Measurements from ENCODE around the gene MCHR1. TPM values are rescaled to one million over a fixed set of nuclear protein-coding genes. Genes with fewer than 3 reads are reported as not detected.

Gene MCHR1
- total RNA-seq, 1 experiment from 2014 or later = not detected

GRCh38 chr22:40720538-40721256 is 41.4 kb downstream of the MCHR1 start:
- POLR2A ChIA-PET (ENCODE audit: low non-redundant PET) = no interaction called here

DNA sequence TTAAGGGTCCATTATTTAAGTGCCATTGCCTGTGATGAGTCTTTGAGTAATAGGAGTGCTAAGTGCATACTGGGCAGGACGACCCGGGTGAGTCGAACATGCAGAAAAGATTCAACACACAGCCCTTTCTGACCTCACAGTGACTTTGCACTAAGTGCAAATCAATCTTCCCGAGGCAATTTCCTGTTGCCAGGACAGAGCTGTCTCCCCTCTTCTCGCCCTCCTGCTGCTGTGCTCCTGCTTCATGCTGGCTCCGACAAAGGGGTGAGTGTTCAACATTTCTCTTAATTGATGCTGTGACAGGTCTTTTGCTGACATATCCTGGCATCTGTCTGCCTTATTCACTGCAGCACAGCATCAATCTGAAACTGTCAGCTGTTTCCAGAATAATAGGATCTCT is 42.0 kb downstream of the MCHR1 start:
- no TSS peak for BruUV-seq (replicated peaks)
- peak; percentile 97 for DNase-seq (ENCODE audit: low spot score)
- Histone ChIP-seq H3K27me3 (replicated peaks; ENCODE audit: insufficient read depth, low read depth, low read length, poor library complexity) (no peaks in the 10 kb centered on the region), H3K36me3 (ENCODE audit: insufficient read depth, low read length, poor library complexity, severe bottlenecking) (no peaks in the 10 kb centered on the region), H3K9me3 (ENCODE audit: low read depth, low read length, poor library complexity, severe bottlenecking) (no peaks in the 10 kb centered on the region), H3K4me1 (ENCODE audit: insufficient read depth, low read length, poor library complexity, severe bottlenecking) (peaks cover 12% of the 10 kb centered on the region), H3K27ac (ENCODE audit: low read depth, low read length, poor library complexity, severe bottlenecking) (peak overlapping the region; percentile 72), H3K4me3 (ENCODE audit: low read depth, low read length, poor library complexity, severe bottlenecking) (no peak overlapping the region)
- TF ChIP-seq EZH2 (IDR thresholded peaks at IDR 0.05; ENCODE audit: borderline replicate concordance, low read depth, low read length, poor library complexity, severe bottlenecking) = no peak
- TF ChIP-seq, protein P1, sequence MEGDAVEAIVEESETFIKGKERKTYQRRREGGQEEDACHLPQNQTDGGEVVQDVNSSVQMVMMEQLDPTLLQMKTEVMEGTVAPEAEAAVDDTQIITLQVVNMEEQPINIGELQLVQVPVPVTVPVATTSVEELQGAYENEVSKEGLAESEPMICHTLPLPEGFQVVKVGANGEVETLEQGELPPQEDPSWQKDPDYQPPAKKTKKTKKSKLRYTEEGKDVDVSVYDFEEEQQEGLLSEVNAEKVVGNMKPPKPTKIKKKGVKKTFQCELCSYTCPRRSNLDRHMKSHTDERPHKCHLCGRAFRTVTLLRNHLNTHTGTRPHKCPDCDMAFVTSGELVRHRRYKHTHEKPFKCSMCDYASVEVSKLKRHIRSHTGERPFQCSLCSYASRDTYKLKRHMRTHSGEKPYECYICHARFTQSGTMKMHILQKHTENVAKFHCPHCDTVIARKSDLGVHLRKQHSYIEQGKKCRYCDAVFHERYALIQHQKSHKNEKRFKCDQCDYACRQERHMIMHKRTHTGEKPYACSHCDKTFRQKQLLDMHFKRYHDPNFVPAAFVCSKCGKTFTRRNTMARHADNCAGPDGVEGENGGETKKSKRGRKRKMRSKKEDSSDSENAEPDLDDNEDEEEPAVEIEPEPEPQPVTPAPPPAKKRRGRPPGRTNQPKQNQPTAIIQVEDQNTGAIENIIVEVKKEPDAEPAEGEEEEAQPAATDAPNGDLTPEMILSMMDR (conservative IDR thresholded peaks at IDR 0.05; ENCODE audit: low read depth, low read length) = no peak
- ChIA-PET CTCF (interaction anchor here (1.4 kb wide), 1 partner anchor 38 kb away, joined by 8 read pairs; no protein-coding TSS in a partner anchor), POLR2A (ENCODE audit: low non-redundant PET) (no interaction called here)
- intact Hi-C loops (cut with micrococcal nuclease; ENCODE audit: unreplicated experiment) = no loop called here

More at GRCh38 chr22:40720538-40721256, 41.4 kb downstream of the MCHR1 start:
- BruUV-seq (replicated peaks) = no TSS peak
- H3K4me1 ChIP-seq (ENCODE audit: insufficient read depth, low read length, poor library complexity, severe bottlenecking) = peaks cover 12% of the 10 kb centered on the region
- CTCF ChIA-PET = interaction anchor here (1.4 kb wide), 1 partner anchor 38 kb away, joined by 8 read pairs; no protein-coding TSS in a partner anchor
- DNase-seq (ENCODE audit: low spot score) = no peak
- no peak for TF ChIP-seq EZH2 (IDR thresholded peaks at IDR 0.05; ENCODE audit: borderline replicate concordance, low read depth, low read length, poor library complexity, severe bottlenecking)
- TF ChIP-seq, protein P1 (conservative IDR thresholded peaks at IDR 0.05; ENCODE audit: low read depth, low read length) = no peak
- no peaks in the 10 kb centered on the region for H3K27me3 ChIP-seq (replicated peaks; ENCODE audit: insufficient read depth, low read depth, low read length, poor library complexity)
- intact Hi-C loops (cut with micrococcal nuclease; ENCODE audit: unreplicated experiment) = no loop called here
- H3K36me3 ChIP-seq (ENCODE audit: insufficient read depth, low read length, poor library complexity, severe bottlenecking) = no peaks in the 10 kb centered on the region
- H3K4me3 ChIP-seq (ENCODE audit: low read depth, low read length, poor library complexity, severe bottlenecking) = no peak overlapping the region
- H3K9me3 ChIP-seq (ENCODE audit: low read depth, low read length, poor library complexity, severe bottlenecking) = no peaks in the 10 kb centered on the region
- peak overlapping the region; percentile 72 for H3K27ac ChIP-seq (ENCODE audit: low read depth, low read length, poor library complexity, severe bottlenecking)

- POLR2A ChIA-PET (ENCODE audit: low non-redundant PET) = no interaction called here
- intact Hi-C loops (cut with micrococcal nuclease; ENCODE audit: unreplicated experiment) = no loop called here
- Histone ChIP-seq H3K9me3 (ENCODE audit: low read depth, low read length, poor library complexity, severe bottlenecking) (no peaks in the 10 kb centered on the region), H3K27ac (ENCODE audit: low read depth, low read length, poor library complexity, severe bottlenecking) (no peak overlapping the region), H3K36me3 (ENCODE audit: insufficient read depth, low read length, poor library complexity, severe bottlenecking) (no peaks in the 10 kb centered on the region), H3K4me3 (ENCODE audit: low read depth, low read length, poor library complexity, severe bottlenecking) (no peak overlapping the region), H3K4me1 (ENCODE audit: insufficient read depth, low read length, poor library complexity, severe bottlenecking) (peaks cover 31% of the 10 kb centered on the region), H3K27me3 (replicated peaks; ENCODE audit: insufficient read depth, low read depth, low read length, poor library complexity) (no peaks in the 10 kb centered on the region)
- CTCF ChIA-PET = no interaction called here
- DNase-seq (ENCODE audit: low spot score) = no peak
- TF ChIP-seq EZH2 (IDR thresholded peaks at IDR 0.05; ENCODE audit: borderline replicate concordance, low read depth, low read length, poor library complexity, severe bottlenecking) = no peak
- no TSS peak for BruUV-seq (replicated peaks)
These were observed 44.2 kb downstream of the MCHR1 start for GRCh38 chr22:40723396-40723933.
